Colonic mucosa (tissue), 4 donors: ENCODE data around the gene TBCC. TPM values are rescaled to one million over a fixed set of nuclear protein-coding genes. Genes with fewer than 3 reads are reported as not detected.
A peak's percentile ranks its signal among the peaks of the same experiment; 100 is the strongest.

ENCODE experiments used
- DNase-seq: peaks from one replicate; pipeline ENCODE4 v3.0.0-alpha.2; 2020
- H3K27ac ChIP-seq: fragments of 200-600 bp; one replicate; pipeline ENCODE4 v1.8.0; 2021
- H3K27me3 ChIP-seq: fragments of 200-600 bp; one replicate; pipeline ENCODE4 v1.8.0; 2021
- H3K36me3 ChIP-seq: fragments of 200-600 bp; one replicate; pipeline ENCODE4 v1.8.0; 2021
- H3K4me1 ChIP-seq: fragments of 200-600 bp; one replicate; pipeline ENCODE4 v1.8.0; 2021; ENCODE audit warnings: mild to moderate bottlenecking
- H3K4me3 ChIP-seq: fragments of 200-600 bp; one replicate; pipeline ENCODE4 v1.8.0; 2021
- H3K9ac ChIP-seq, 2 donors: one replicate each; pipeline ENCODE4 v1.7.0; 2013; ENCODE audit warnings: control low read depth in 2 of 2, low read depth in 2 of 2, low read length in 2 of 2
- H3K9me3 ChIP-seq: fragments of 200-600 bp; one replicate; pipeline ENCODE4 v1.8.0; 2021
- intact Hi-C: fragments of 100-400 bp; cut with DNase I; formaldehyde crosslinking; loops from one replicate; pipeline ENCODE4 v1.14.1; 2022
- total RNA-seq, 2 donors: library from RNA; stranded (reverse); fragmentation: NEBNext Ultra II Directional in 1 of 2; extraction: Animal tissue kit (Norgen Biotek cat#: 25700) in 1 of 2; gene quantifications; one replicate each; pipeline ENCODE4 v1.2.1, GENCODE V29; 2021
- TF ChIP-seq, protein P1 (sequence below): fragments of 200-600 bp; IDR thresholded peaks from one replicate; pipeline ENCODE4 v1.8.0; 2022; ENCODE audit warnings: antibody characterized with exemption, mild to moderate bottlenecking
- donor health status: healthy.
- donor health status: DM: no; HTN: no; CAD: no.
- donor health status: DM: no; HTN: no; CAD: no.

TBCC gene
- total RNA-seq, 2 donors from 2014 or later: 24.2 to 24.8 TPM

DNA sequence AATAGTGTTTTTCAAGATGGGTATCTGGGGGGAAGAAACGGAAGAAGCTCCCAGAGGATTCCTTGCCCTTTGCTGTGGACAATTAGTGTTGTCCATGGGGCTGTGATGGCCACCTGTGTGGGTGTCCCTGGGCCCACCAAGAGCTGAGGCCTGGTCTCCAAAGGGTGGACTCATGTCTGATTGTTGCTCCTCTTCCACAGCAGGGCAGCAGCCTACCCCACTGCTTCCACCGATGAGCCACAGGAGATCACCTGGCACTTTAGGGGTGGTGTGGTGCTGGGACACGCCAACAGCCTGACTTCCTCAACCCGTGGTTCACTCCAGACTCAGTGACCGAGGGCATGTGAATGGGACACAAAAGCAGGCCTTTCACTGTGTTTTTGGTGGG, 48.6 kb downstream of the TBCC start:
- TF ChIP-seq, protein P1, sequence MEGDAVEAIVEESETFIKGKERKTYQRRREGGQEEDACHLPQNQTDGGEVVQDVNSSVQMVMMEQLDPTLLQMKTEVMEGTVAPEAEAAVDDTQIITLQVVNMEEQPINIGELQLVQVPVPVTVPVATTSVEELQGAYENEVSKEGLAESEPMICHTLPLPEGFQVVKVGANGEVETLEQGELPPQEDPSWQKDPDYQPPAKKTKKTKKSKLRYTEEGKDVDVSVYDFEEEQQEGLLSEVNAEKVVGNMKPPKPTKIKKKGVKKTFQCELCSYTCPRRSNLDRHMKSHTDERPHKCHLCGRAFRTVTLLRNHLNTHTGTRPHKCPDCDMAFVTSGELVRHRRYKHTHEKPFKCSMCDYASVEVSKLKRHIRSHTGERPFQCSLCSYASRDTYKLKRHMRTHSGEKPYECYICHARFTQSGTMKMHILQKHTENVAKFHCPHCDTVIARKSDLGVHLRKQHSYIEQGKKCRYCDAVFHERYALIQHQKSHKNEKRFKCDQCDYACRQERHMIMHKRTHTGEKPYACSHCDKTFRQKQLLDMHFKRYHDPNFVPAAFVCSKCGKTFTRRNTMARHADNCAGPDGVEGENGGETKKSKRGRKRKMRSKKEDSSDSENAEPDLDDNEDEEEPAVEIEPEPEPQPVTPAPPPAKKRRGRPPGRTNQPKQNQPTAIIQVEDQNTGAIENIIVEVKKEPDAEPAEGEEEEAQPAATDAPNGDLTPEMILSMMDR: no peak
- Histone ChIP-seq H3K9me3 (no peaks in the 10 kb centered on the region), H3K4me1 (no peaks in the 10 kb centered on the region), H3K27me3 (no peaks in the 10 kb centered on the region), H3K9ac (no peak overlapping the region), H3K27ac (no peak overlapping the region), H3K36me3 (no peaks in the 10 kb centered on the region), H3K4me3 (no peak overlapping the region)
- DNase-seq: no peak
- intact Hi-C loops: no loop called here

- H3K27ac ChIP-seq: no peak overlapping the region
- TF ChIP-seq, protein P1: no peak
- no peaks in the 10 kb centered on the region for H3K4me1 ChIP-seq
- H3K9me3 ChIP-seq: no peaks in the 10 kb centered on the region
- no peaks in the 10 kb centered on the region for H3K36me3 ChIP-seq
- intact Hi-C loops: no loop called here
- peak; percentile 22 for DNase-seq
- no peak overlapping the region for H3K9ac ChIP-seq
- no peak overlapping the region for H3K4me3 ChIP-seq
- no peaks in the 10 kb centered on the region for H3K27me3 ChIP-seq
Measured at GRCh38 chr6:42696526-42697267, 49.2 kb downstream of the TBCC start.

DNA sequence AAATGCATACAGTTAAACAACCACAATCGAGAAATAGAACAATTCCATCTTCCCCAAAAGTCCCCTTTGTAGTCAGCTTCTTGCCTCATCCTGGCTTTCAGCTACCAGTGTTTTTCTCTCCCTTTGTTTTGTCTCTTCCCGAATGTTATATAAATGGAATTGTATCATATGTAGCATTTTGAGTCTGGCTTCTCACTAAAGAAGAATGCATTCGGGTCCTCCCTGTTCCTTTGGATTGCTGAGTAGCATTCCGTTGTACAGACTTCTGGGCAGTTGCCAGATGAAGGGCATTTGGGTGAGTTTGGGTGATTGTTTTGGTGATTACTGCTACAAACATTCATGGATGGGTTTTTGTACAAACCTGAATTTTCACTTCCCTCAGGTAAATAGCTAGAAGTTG, 51.3 kb downstream of the TBCC start:
- Histone ChIP-seq H3K36me3 (peaks cover 13% of the 10 kb centered on the region), H3K4me1 (no peaks in the 10 kb centered on the region), H3K27me3 (no peaks in the 10 kb centered on the region), H3K27ac (no peak overlapping the region), H3K4me3 (no peak overlapping the region), H3K9me3 (no peaks in the 10 kb centered on the region), H3K9ac (no peak overlapping the region)
- TF ChIP-seq, protein P1: no peak
- intact Hi-C loops: no loop called here
- no peak for DNase-seq

Other genes with a start within 250 kb of the TBCC start
- gene UBR2, start 182.1 kb downstream of the TBCC start, total RNA-seq: 10 to 100 TPM; 33.0 to 42.3 TPM
- under 1 TPM; 0.32 to 0.35 TPM for gene PRPH2, start 23.5 kb downstream of the TBCC start, total RNA-seq
- gene BICRAL, start 35.9 kb upstream of the TBCC start, total RNA-seq: 10 to 100 TPM; 11.5 to 15.3 TPM
- gene RPL7L1, start 133.5 kb upstream of the TBCC start, total RNA-seq: 10 to 100 TPM; 46.4 to 67.4 TPM
- not detected for gene PTCRA, start 169.9 kb upstream of the TBCC start, total RNA-seq
- 10 to 100 TPM; 31.1 to 47.9 TPM for gene CNPY3, start 183.4 kb upstream of the TBCC start, total RNA-seq
- gene GNMT, start 214.7 kb upstream of the TBCC start, total RNA-seq: under 1 TPM in 1 of 2 donors, not detected in 1; 0.96 TPM
- gene PEX6, start 233.1 kb upstream of the TBCC start, total RNA-seq: 10 to 100 TPM; 23.3 to 40.3 TPM
- gene PPP2R5D, start 238.5 kb upstream of the TBCC start, total RNA-seq: 10 to 100 TPM; 38.5 to 49.7 TPM